Measurements from ENCODE around the gene NUP42. TPM values are rescaled to one million over a fixed set of nuclear protein-coding genes. Genes with fewer than 3 reads are reported as not detected.

Gene NUP42
- total and polyA plus RNA-seq, 7 experiments from 2014 or later = 19.8 to 49.1 (median 27.5) TPM

GRCh38 chr7:23237000-23237399, 55.2 kb downstream of the NUP42 start:
- ChIA-PET POLR2A (no interaction called here), CTCF (no interaction called here)
- Mint-ChIP-seq H3K36me3 (no peaks in the 10 kb centered on the region), H3K27ac (no peak overlapping the region), H3K4me3 (no peak overlapping the region), H3K27me3 (peaks cover 0 to 8% (median 0%) of the 10 kb centered on the region in 5 donors), H3K4me1 (peaks cover 0 to 6% (median 4%) of the 10 kb centered on the region in 7 donors), H3K9me3 (no peaks in the 10 kb centered on the region)
- intact Hi-C loops (cut with micrococcal nuclease) = no loop called here
- no peak overlapping the region for H3K4me3 ChIP-seq (ENCODE audit: low read length)
- no peaks in the 10 kb centered on the region for H3K4me1 ChIP-seq (ENCODE audit: control insufficient read depth in 2 of 2, insufficient read depth in 2 of 2, low read length in 2 of 2)
- H3K9me3 ChIP-seq (ENCODE audit: control insufficient read depth in 2 of 3, low read length in 3 of 3) = no peaks in the 10 kb centered on the region
- H3K27ac ChIP-seq (ENCODE audit: low read depth, low read length) = no peak overlapping the region
- no peak for ATAC-seq
- no peaks in the 10 kb centered on the region for H3K27me3 ChIP-seq (ENCODE audit: control insufficient read depth in 2 of 2, insufficient read depth in 2 of 2, low read length in 2 of 2)
- no peaks in the 10 kb centered on the region for H3K36me3 ChIP-seq (ENCODE audit: control insufficient read depth in 2 of 3, insufficient read depth in 3 of 3, low read length in 3 of 3)
- DNase-seq = no peak

DNA sequence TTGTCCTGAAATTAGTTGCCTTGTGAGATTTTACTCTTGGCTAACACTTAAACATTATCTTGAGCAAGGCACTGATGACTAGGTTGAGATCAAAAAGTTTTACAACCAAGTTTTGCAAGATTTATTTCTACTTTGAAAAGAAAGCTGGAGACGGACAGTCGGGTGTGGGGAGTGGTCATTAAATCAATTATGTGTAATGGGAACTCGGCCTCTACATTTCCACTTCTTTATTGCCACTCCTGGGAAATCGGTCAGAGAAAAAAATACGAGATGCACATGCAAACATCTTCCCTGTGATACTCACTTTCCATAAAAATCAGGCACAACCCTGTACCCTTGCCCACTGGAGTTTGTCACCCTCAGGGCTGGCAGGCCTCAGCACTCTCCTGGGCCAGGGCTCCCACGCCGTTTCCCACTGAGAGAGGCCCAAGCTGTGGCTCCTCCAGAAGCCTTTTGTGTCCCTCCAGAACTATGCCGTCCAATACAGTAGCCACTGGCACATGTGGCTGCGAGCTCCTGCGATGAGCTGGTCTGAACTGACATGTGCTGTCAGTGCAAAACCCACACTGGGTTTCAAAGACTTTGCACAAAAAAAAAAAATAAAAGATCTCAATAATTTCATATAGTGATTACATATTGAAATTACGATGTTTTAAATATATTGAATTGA, 57.3 kb downstream of the NUP42 start:
- Mint-ChIP-seq H3K27me3 (peaks cover 4 to 14% (median 9%) of the 10 kb centered on the region in 5 donors), H3K9me3 (no peaks in the 10 kb centered on the region), H3K4me1 (peaks cover 0 to 4% (median 0%) of the 10 kb centered on the region in 7 donors), H3K27ac (no peak overlapping the region), H3K36me3 (peaks cover 0 to 2% (median 0%) of the 10 kb centered on the region in 5 donors), H3K4me3 (no peak overlapping the region)
- Histone ChIP-seq H3K27ac (ENCODE audit: low read depth, low read length) (no peak overlapping the region), H3K27me3 (ENCODE audit: control insufficient read depth in 2 of 2, insufficient read depth in 2 of 2, low read length in 2 of 2) (no peaks in the 10 kb centered on the region), H3K9me3 (ENCODE audit: control insufficient read depth in 2 of 3, low read length in 3 of 3) (no peaks in the 10 kb centered on the region), H3K4me1 (ENCODE audit: control insufficient read depth in 2 of 2, insufficient read depth in 2 of 2, low read length in 2 of 2) (no peaks in the 10 kb centered on the region), H3K36me3 (ENCODE audit: control insufficient read depth in 2 of 3, insufficient read depth in 3 of 3, low read length in 3 of 3) (no peaks in the 10 kb centered on the region), H3K4me3 (ENCODE audit: low read length) (no peak overlapping the region)
- intact Hi-C loops (cut with micrococcal nuclease) = no loop called here
- no peak for DNase-seq
- CTCF ChIA-PET = no interaction called here
- no peak for ATAC-seq
- POLR2A ChIA-PET = no interaction called here

DNA sequence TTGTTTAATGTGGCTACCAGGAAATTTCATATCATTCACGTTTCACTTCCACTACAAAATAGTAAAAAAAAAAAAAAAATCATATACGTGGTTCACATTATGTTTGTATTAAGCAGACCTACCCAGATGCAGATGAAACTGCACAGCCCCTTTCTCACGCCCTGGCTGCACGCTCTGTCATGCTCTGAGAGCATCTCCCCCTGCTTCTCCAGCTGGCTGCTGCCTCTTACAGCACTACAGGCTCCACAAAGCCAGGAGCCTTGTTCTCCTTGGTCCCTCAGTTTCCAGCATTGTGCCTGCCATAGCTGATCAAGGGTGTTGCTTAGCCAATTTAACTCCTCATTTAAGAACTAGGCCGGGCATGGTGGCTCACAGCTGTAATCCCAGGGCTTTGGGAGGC, 57.9 kb downstream of the NUP42 start:
- no peak overlapping the region for H3K4me3 ChIP-seq (ENCODE audit: low read length)
- intact Hi-C loops (cut with micrococcal nuclease) = no loop called here
- H3K9me3 ChIP-seq (ENCODE audit: control insufficient read depth in 2 of 3, low read length in 3 of 3) = no peaks in the 10 kb centered on the region
- no peaks in the 10 kb centered on the region for H3K36me3 ChIP-seq (ENCODE audit: control insufficient read depth in 2 of 3, insufficient read depth in 3 of 3, low read length in 3 of 3)
- ChIA-PET CTCF (interaction anchor here (0.8 kb wide), 1 partner anchor 184 kb away, joined by 3 read pairs; no protein-coding TSS in a partner anchor), POLR2A (no interaction called here)
- H3K36me3 Mint-ChIP-seq = peaks cover 0 to 4% (median 0%) of the 10 kb centered on the region in 5 donors
- no peak overlapping the region for H3K27ac Mint-ChIP-seq
- H3K4me1 ChIP-seq (ENCODE audit: control insufficient read depth in 2 of 2, insufficient read depth in 2 of 2, low read length in 2 of 2) = no peaks in the 10 kb centered on the region
- no peak overlapping the region for H3K4me3 Mint-ChIP-seq
- DNase-seq (no peak), ATAC-seq (no peak)
- H3K27ac ChIP-seq (ENCODE audit: low read depth, low read length) = no peak overlapping the region
- H3K27me3 ChIP-seq (ENCODE audit: control insufficient read depth in 2 of 2, insufficient read depth in 2 of 2, low read length in 2 of 2) = no peaks in the 10 kb centered on the region
- peaks cover 0 to 2% (median 0%) of the 10 kb centered on the region in 7 donors for H3K4me1 Mint-ChIP-seq
- H3K9me3 Mint-ChIP-seq = no peaks in the 10 kb centered on the region
- peaks cover 6 to 20% (median 15%) of the 10 kb centered on the region in 5 donors for H3K27me3 Mint-ChIP-seq

- Mint-ChIP-seq H3K27me3 (peaks cover 25 to 40% (median 36%) of the 10 kb centered on the region in 5 donors), H3K27ac (no peak overlapping the region), H3K4me3 (no peak overlapping the region), H3K4me1 (no peaks in the 10 kb centered on the region), H3K36me3 (peaks cover 0 to 4% (median 0%) of the 10 kb centered on the region in 5 donors), H3K9me3 (no peaks in the 10 kb centered on the region)
- ATAC-seq (peak; percentile 66), DNase-seq (no peak)
- H3K36me3 ChIP-seq (ENCODE audit: control insufficient read depth in 2 of 3, insufficient read depth in 3 of 3, low read length in 3 of 3) = no peaks in the 10 kb centered on the region
- intact Hi-C loops (cut with micrococcal nuclease) = no loop called here
- ChIA-PET POLR2A (no interaction called here), CTCF (no interaction called here)
- no peaks in the 10 kb centered on the region for H3K9me3 ChIP-seq (ENCODE audit: control insufficient read depth in 2 of 3, low read length in 3 of 3)
- no peak overlapping the region for H3K4me3 ChIP-seq (ENCODE audit: low read length)
- no peak overlapping the region for H3K27ac ChIP-seq (ENCODE audit: low read depth, low read length)
- H3K27me3 ChIP-seq (ENCODE audit: control insufficient read depth in 2 of 2, insufficient read depth in 2 of 2, low read length in 2 of 2) = no peaks in the 10 kb centered on the region
- no peaks in the 10 kb centered on the region for H3K4me1 ChIP-seq (ENCODE audit: control insufficient read depth in 2 of 2, insufficient read depth in 2 of 2, low read length in 2 of 2)
Observed at GRCh38 chr7:23242321-23242720, 60.5 kb downstream of the NUP42 start.

GRCh38 chr7:23242935-23243334, 61.1 kb downstream of the NUP42 start:
- intact Hi-C loops (cut with micrococcal nuclease) = no loop called here
- H3K36me3 Mint-ChIP-seq = peaks cover 0 to 4% (median 0%) of the 10 kb centered on the region in 5 donors
- H3K27ac ChIP-seq (ENCODE audit: low read depth, low read length) = no peak overlapping the region
- no peaks in the 10 kb centered on the region for H3K9me3 Mint-ChIP-seq
- no peaks in the 10 kb centered on the region for H3K9me3 ChIP-seq (ENCODE audit: control insufficient read depth in 2 of 3, low read length in 3 of 3)
- H3K4me3 Mint-ChIP-seq = no peak overlapping the region
- peaks cover 26 to 42% (median 38%) of the 10 kb centered on the region in 5 donors for H3K27me3 Mint-ChIP-seq
- peaks cover 0 to 4% (median under 1%) of the 10 kb centered on the region in 7 donors for H3K4me1 Mint-ChIP-seq
- ChIA-PET CTCF (no interaction called here), POLR2A (no interaction called here)
- DNase-seq (no peak), ATAC-seq (no peak)
- no peaks in the 10 kb centered on the region for H3K27me3 ChIP-seq (ENCODE audit: control insufficient read depth in 2 of 2, insufficient read depth in 2 of 2, low read length in 2 of 2)
- H3K4me3 ChIP-seq (ENCODE audit: low read length) = no peak overlapping the region
- no peak overlapping the region for H3K27ac Mint-ChIP-seq
- H3K4me1 ChIP-seq (ENCODE audit: control insufficient read depth in 2 of 2, insufficient read depth in 2 of 2, low read length in 2 of 2) = no peaks in the 10 kb centered on the region
- no peaks in the 10 kb centered on the region for H3K36me3 ChIP-seq (ENCODE audit: control insufficient read depth in 2 of 3, insufficient read depth in 3 of 3, low read length in 3 of 3)

GRCh38 chr7:23246555-23246954, 64.7 kb downstream of the NUP42 start, which contains the start of gene GPNMB:
Gene GPNMB, plus strand, starts transcription at chr7:23246775. Its CDS starts 83 bp downstream, at chr7:23246858.
- Mint-ChIP-seq H3K36me3 (peaks cover 0 to 7% (median 0%) of the 10 kb centered on the region in 5 donors), H3K9me3 (peaks cover 0 to 9% (median 4%) of the 10 kb centered on the region in 11 donors), H3K4me3 (no peak within 1 kb of the TSS), H3K27ac (no peak within 1 kb of the TSS), H3K4me1 (peaks cover 0 to 6% (median 3%) of the 10 kb centered on the region in 7 donors), H3K27me3 (peaks cover 58 to 75% (median 69%) of the 10 kb centered on the region in 5 donors)
- CTCF ChIA-PET = interaction anchor here (0.7 kb wide), 1 partner anchor 34 kb away, joined by 3 read pairs; no protein-coding TSS in a partner anchor
- no peak within 1 kb of the TSS for H3K4me3 ChIP-seq (ENCODE audit: low read length)
- intact Hi-C loops (cut with micrococcal nuclease) = no loop called here
- no peak within 1 kb of the TSS for H3K27ac ChIP-seq (ENCODE audit: low read depth, low read length)
- ATAC-seq (no peak), DNase-seq (no peak)
- POLR2A ChIA-PET = no interaction called here
- no peaks in the 10 kb centered on the region for H3K9me3 ChIP-seq (ENCODE audit: control insufficient read depth in 2 of 3, low read length in 3 of 3)
- H3K4me1 ChIP-seq (ENCODE audit: control insufficient read depth in 2 of 2, insufficient read depth in 2 of 2, low read length in 2 of 2) = no peaks in the 10 kb centered on the region
- no peaks in the 10 kb centered on the region for H3K36me3 ChIP-seq (ENCODE audit: control insufficient read depth in 2 of 3, insufficient read depth in 3 of 3, low read length in 3 of 3)
- peaks cover 0 to 5% of the 10 kb centered on the region in 2 donors for H3K27me3 ChIP-seq (ENCODE audit: control insufficient read depth in 2 of 2, insufficient read depth in 2 of 2, low read length in 2 of 2)

Data from naive thymus-derived CD4-positive, alpha-beta T cell (primary cell).